ENCODE measurements around the gene CADPS.

The CADPS gene

DNA sequence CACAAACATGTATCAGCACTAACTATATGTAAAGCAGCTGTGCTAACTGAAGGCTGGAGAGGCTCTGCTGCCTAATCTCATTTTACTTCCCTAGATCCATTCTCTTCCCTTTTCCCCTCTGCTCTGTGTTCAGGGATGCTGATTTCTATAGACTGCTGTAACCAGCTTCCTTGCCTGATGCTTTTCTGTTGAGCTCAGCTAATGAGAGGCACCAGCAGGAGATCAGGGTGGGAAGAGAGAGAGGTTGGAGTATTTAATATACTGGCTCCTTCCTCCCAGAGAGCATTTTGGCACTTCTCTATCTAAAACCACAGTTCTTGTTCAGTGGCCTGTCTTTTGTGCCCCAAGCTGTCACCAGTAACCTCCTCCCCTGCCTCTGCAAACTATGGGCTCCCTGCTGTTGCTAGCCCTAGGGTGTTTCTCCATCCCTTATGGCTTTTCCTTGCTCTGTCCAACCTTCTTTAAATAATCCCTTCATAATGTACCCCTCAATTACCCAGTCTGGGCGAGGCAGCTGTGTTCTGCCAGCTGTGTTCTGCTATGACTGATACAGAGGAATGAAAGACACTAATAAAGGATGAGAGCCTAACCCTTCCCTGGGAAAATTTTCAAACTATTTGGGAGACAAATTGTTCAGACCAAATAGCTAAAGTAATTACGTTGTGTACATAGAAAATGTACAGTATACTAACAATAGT, 69.5 kb downstream of the CADPS start:
- DNase-seq = no peak

- DNase-seq = no peak
Measured at GRCh38 chr3:62805106-62805505, 70.1 kb downstream of the CADPS start.

DNA sequence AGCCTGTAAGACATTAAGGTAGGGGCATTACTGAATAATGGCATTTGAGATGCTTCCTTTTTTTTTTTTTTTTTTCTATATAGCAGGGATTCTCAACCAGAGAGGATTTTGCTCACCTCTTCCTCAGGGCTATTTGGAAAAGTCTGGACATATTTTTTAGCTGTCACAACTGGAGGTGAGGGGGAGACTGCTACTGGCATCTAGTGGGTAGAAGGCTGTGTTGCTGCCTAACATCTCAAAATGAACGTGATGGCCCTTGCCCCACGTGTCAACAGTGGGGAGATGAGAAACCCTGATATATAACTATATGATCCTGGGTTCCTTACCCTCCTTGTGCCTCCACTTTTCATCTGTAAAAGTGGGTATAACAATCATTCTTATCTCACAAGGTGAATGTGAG, 71.9 kb downstream of the CADPS start:
- no peak for DNase-seq

DNA sequence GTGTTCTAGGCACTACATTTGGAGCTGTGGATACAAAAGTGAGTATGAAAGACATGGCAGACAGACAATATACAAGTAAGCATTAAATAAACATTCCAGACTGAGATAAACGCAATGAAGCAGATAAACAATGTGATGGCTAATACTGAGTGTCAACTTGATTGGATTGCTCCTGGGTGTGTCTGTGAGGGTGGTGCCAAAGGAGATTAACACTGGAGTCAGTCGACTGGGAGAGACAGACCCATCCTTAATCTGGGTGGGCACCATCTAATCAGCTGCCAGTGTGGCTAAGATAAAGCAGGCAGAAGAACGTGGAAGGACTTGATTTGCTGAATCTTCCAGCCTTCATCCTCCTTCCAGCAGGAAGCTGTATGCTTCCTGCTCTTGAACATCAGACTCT, 77.2 kb downstream of the CADPS start:
- DNase-seq = no peak

DNA sequence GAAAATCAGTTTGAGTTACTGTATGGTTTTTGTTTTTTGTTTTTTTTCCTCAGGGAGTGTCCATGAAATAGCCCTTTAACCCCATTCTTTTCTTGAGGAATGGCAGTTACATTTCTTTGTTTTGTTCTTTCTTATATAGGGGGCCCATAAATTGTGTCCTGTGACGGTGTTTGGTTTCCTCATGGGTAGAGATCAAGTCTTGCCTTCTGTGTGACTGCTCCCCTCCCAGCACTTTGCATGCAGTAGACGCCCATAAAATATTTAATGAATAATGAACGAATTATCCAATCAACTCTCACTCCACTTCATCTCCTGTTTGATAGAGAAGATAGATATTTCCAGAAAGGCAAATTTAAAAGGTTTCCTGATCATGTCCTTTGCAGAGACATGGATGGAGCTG, 78.1 kb downstream of the CADPS start:
- DNase-seq = no peak

DNA sequence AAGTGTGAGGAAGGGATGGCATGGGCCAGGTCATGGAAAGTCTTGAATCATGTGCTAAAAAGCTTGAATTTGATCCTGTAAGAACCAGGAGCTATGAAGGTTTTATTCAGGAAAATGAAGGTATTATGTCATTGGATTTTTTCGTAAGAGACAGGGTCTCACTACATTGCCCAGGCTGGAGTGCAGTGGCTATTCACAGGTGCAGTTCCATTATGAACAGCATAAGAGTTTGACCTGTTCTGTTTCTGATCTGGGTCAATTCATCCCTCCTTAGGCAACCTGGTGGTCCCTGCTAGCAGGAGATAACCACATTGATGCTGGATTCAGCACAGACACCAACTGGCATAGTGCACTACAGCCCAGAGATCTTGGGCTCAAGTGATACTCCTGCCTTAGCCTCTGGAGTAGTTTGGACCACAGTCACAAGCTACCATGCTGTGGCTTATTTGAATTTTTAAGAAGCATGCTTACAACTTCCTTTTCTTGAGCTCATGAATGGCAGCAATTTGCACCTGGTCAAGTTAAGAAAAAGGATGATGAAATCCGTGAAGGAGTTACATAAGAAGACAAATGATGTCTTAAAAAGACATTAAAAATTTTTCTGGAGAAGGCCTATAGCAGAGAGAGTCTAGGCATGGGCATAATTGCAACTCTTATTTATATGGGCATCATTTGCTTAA, 79.1 kb downstream of the CADPS start:
- DNase-seq = no peak

DNA sequence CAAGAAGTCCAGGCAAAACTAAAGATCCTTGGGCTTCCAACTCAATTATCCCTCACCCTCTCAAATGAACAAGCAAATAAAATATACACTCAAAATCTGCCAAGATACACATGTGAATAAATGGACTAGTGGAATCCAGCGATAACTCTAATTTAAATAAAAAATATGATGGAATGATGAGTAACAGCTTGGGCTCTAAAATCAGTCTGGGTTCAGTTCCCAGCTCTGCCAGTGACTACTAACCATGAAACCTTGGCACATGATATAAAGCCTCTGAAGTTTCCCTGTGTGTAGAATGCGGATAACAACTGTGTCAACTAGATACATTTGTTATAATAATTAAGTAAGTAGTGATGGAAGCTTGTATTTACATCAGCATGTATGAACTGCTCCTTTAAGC, 81.3 kb downstream of the CADPS start:
- DNase-seq = no peak

DNA sequence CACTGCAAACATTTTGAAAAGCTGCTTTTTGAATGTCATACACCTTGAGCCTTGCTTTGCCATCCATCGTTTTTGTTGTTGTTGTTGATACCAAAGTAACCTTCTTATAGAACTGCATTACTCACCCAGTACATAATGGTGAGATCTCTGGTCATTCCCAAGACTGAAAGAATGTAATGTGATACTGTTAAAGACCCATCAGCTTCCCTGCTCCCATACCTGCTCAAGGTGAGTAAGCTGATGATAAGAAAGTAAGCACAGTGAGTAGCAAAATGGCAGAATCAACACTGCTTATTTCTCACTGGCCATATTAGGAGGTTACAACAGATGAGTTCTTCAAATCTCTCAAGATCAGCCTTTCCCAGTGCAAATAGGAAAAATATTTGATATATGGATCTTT, 89.8 kb downstream of the CADPS start:
- DNase-seq = no peak

DNA sequence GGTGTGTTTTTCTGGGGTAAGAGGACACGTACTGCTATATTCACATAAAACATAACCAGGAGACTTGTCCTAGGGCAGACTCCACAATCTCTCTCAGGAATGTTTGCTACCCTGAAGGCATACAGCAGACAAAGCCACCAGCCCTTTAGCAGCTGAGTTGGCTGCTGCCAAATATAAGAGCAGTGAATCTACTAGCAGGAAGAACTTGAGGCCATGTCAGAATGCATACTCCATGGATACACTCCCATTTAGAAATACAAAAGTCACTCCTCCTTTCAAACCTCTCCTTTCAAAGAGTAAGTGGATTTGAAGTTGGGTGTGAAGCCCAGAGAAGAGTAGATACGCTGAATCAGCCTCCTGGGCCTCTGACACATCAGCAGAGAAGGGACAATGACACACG, 94.1 kb downstream of the CADPS start:
- no peak for DNase-seq

- no peak for DNase-seq
Measured at GRCh38 chr3:62777674-62778073, 97.5 kb downstream of the CADPS start.

- no peak for DNase-seq
Measured at GRCh38 chr3:62777130-62777529, 98.1 kb downstream of the CADPS start.

DNA sequence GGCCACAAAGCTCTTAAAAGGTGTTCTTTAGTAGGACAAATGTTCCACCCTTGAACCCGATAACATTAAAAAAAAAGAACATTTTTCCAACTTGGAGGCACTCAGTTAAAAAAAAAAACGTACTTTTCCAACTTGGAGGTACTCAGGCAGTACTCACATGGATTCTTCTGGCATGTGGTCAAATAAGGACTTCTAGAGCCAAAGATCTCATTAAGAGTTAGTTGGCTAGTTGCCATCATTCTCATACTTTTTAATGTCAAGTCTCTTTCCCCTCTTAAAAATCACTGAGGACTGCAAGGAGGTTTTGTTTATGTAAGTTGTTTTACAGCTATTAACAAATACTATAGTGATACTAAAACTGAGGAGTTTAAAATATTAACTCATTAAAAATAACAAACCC, 101.0 kb downstream of the CADPS start:
- no peak for DNase-seq

- DNase-seq = no peak
Measured at GRCh38 chr3:62771331-62772072, 103.7 kb downstream of the CADPS start.

- DNase-seq = no peak
Measured at GRCh38 chr3:62768896-62769295, 106.3 kb downstream of the CADPS start.

DNA sequence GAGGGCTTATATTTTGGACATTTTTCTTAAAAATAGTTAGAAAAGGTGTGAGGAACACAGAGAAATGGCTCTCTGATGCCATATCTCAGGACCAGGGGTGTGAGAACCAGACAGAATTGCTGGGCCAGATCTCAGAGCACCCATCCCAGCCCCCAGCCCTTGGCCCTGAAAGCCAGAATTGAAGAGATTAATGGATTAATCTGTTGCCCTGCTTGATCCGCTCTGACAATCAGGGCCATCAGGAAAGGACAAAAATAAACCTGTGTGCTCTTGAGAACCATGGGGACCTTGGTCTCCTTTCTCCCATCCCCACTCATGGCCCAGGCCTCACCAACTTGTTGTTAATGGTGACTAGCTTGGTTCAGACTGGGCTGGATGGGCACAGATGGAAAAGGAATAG, 113.5 kb downstream of the CADPS start:
- no peak for DNase-seq

DNA sequence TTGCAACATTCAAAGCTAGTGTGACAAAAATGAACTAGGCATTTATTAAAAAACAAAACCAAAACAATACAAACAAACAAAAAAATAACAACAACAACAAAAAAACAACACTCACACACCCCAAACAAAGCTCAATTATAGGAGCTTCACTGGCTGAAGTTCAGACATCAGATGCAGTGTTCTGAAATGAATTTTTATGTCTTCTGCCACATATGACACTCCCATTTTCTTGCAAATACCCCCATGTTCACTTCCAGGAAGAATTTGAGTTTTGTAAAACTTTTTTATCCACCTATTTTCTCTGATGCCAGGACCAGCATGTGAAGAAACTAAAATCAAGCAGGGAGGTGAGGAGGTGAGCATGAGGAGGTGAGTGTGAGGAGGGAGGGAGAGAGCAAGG, 113.9 kb downstream of the CADPS start:
- DNase-seq = no peak

GRCh38 chr3:62758296-62759066, 116.7 kb downstream of the CADPS start:
- DNase-seq = no peak

- DNase-seq = no peak
Measured at GRCh38 chr3:62757045-62757444, 118.2 kb downstream of the CADPS start.

DNA sequence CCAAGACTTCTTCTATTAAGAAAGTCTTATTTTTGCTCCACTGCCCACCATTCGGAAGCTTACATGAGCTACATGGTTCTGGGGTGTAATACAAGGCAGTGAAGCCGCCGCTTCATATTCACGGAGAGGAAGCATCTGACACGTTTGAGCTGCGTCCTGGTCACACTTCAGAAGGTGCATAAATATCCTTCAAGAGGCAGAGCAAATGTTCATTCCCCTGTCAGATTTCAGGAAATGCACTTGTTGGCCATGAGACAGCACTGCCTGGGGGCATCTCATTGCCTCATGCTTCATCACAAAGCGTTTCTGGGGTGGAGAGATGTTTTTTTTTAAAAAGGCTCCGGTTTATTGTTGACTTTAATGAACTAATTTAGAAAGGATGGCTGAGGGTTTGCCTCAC, 119.9 kb downstream of the CADPS start:
- DNase-seq = no peak

GRCh38 chr3:62749657-62750056, 125.6 kb downstream of the CADPS start:
- DNase-seq = no peak

DNA sequence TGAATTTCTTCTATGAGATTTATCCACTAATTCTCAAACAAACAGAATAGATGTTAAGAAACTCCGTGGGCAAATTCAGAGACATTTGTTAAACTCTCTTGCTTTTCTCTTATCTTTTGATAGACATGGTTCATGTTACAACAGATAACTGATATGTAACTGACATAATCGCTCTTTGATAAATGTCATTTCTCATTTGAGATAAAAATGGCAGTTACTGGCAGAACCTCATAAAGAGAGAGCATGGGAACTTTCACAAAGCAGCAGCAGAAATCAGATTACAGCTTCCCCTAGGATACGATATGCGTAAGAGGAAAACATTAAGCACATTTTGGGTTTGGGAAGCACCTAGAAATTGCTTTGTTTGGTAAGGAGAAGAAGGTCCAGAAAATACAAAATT, 126.1 kb downstream of the CADPS start:
- DNase-seq = no peak

GRCh38 chr3:62737449-62737848, 137.8 kb downstream of the CADPS start:
- DNase-seq = no peak

DNA sequence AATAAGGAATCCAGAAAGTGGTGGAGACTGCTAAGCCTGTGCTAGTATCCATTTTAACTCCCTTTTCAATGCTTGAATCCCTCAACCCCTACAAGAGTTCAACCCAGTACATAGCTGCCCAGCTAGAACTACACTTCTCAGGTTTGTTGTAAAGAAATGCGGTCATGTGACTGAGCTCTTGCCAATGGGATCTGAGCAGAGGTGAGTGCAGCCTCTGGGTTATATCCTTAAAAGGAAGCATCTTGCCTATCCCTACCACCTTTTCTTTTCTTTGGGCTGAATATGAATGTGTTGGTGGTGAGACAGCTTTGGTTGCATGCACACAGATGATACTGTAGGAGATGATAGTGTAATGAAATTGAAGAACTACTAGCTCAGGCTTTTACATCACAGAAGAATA, 139.7 kb downstream of the CADPS start:
- no peak for DNase-seq
